Stimulated activated CD4-positive, alpha-beta T cell treated with anti-CD3 and anti-CD28 coated beads, Interleukin-2, amount 100 ng/mL, for 4 hours (primary cell): Measurements from ENCODE around the gene NFATC2.
A peak's percentile ranks its signal among the peaks of the same experiment; 100 is the strongest.
"Not testable (repeated sequence)": the region's sequence is repeated elsewhere in the genome, so short reads cannot be mapped to it uniquely, and the experiment has no call there.

Source experiments
- DNase-seq: peaks from one replicate; pipeline ENCODE4 v3.0.0-alpha.2; 2020; ENCODE audit warnings: low read depth

NFATC2 gene

GRCh38 chr20:51567622-51568021, 25.1 kb upstream of the NFATC2 start:
- DNase-seq: no peak

DNA sequence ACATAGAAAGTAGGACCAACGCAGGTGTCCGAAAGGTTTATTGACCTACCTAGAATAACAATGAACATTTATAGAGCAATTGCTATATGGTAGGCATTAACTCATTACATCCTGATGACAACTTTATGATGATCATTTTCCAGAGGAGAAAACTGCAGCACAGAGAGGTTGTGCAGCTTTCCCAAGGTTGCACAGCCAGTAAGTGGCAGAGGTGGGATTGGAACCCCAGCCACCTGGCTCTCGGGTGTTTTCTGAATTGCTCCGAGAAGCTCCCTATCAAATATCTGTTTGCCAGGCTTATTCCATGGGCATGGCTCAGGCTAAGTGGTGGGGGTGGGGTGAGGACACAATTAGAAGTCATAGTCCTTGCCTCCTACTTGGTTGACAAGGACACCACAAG, 24.1 kb upstream of the NFATC2 start:
- no peak for DNase-seq

DNA sequence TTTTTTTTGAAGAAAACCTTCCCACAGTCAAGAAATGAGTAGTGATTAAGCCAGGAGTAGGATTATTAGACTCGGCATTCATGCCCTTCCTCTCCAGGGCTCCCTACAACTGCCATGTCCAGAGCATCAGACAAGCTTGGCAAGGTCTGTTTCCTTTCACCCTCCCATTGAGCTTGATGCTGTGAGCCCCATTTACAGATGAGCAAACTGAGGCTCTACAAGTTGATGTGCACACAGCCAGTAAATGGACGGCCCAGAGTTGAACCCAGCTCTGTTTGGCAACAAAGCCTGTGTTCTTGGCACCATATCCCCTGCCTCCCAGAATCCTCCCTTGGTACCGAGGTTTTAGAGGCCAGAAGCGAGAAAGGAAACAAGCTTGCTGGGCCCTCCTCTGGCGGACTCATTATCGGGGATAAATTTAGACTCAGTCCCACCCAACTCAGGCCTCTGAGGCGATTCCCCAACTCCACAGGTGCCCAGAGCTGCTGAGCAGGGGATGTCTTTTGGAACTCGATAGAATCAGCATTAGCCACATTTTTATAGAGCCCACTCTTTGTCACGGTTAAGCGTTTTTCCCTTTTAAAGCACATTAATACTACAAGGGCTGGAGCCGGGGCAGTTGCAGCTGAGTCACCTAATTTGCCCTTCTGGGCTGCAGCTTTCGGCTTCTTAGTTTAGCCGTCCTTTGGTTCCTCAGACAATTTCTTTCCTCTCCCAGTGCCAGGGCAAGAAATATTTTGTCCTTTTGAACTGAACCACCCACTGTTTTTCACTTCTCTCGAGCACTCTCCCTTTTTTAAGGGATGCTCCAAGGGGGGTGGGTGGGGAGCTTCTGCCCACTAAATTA, 23.0 kb upstream of the NFATC2 start:
- DNase-seq: no peak

- DNase-seq: peak; percentile 21
Observed at GRCh38 chr20:51563486-51564332, 21.2 kb upstream of the NFATC2 start.

GRCh38 chr20:51563174-51563485, 20.6 kb upstream of the NFATC2 start:
- no peak for DNase-seq

- no peak for DNase-seq
Observed at GRCh38 chr20:51562332-51563173, 20.0 kb upstream of the NFATC2 start.

GRCh38 chr20:51562027-51562331, 19.5 kb upstream of the NFATC2 start:
- no peak for DNase-seq

DNA sequence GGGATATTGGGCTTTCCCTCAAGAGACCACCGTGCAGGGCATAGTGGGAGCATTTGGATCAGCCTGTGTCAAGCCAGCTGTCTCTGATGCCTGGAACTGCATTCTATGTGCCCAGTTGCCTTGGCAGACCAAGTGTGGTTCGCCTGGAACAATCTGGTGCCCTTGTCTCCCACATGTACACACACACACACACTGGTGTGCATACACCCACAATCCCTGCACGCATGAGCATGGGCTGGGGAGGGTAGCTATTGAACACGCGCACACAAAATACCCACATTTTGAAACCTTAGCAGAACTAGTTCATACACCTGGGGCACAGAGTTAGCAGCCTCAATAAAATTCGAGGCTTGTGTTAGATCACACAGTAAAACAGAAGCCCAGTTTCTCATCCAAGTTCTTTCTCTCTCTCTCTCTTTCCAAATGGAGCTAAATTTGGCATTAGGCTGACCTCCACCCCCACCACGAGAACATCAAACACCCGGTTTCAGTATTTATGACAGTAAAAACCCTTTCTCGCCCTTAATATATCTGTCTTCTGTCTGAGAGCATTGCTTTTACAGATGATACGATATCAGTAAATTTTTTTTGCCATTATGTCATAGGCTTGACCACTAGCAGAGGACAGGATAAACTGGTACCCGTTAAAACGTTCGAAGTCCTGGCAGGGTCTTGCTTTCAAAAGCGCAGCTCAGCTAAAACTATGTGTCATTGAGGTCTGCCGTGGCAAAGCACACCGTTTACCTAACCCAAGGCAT, 18.2 kb upstream of the NFATC2 start:
- no peak for DNase-seq

- DNase-seq: no peak
Observed at GRCh38 chr20:51560042-51560441, 17.5 kb upstream of the NFATC2 start.

GRCh38 chr20:51554538-51555165, 12.1 kb upstream of the NFATC2 start:
- no peak for DNase-seq

DNA sequence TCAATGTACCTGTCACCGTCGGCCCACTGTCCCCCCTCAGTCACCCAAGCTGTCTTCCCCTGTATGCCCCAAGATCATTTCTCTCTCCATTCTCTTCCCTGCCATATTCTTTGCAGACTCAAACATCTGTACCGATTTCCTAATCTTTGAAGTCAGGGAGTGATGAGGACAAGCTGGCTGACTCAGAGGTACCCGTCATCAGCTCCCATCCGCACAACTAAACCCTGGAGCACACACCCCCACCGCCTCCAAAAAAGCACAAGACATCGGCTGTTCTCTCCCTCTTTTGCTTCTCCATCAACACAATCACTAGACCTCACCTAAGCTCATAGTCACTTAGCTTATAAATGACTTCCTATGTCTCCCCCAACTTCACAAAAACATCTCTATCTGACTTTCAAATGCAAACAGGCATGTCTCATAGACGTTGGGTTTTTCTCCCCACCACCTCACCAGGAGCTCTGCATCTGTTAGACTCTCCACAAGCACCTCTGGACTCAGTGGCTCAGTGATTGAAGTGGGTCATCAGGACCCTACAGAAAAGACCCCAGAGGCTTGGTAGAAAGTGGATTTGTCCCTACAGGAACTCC, 11.5 kb upstream of the NFATC2 start:
- DNase-seq: no peak

DNA sequence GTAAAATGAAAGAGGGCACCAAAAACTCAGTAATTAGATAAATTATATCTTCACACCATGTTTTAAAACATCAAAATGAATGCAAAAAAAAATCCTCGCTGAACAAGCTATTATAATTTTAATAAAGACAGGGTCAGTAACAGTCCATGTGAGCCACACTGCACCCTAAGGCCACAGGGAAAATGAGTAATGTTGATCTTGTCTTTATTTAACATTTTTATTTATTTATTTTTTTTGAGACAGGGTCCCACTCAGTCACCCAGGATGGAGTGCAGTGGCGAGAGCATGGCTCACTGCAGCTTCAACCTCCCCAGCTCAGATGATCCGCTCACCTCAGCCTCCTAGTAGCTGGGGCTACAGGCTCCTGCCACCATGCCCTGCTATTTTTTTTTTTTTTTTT, 8.7 kb upstream of the NFATC2 start:
- no peak for DNase-seq

GRCh38 chr20:51549474-51549873, 7.0 kb upstream of the NFATC2 start:
- DNase-seq: no peak

GRCh38 chr20:51547951-51548350, 5.4 kb upstream of the NFATC2 start:
- DNase-seq: no peak

GRCh38 chr20:51545515-51545914, 3.0 kb upstream of the NFATC2 start:
- DNase-seq: no peak

DNA sequence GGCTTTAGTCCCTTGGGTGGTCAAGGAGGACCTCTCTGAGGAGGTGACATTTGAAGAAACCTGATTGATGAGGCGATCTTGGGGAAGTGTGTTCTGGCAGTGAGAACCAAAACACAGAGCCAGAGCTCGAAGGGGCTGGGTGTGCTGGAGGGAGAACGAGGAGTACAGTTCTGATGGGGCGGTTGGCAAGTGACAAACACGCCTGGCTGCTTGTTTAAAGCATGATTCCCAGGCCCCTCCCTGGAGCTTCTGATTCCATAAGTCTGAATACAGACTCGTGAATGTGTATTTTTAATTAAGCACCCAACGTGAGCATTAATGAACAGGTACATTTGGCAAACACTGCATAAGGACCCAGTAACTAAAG, 886 bp upstream of the NFATC2 start:
- no peak for DNase-seq

DNA sequence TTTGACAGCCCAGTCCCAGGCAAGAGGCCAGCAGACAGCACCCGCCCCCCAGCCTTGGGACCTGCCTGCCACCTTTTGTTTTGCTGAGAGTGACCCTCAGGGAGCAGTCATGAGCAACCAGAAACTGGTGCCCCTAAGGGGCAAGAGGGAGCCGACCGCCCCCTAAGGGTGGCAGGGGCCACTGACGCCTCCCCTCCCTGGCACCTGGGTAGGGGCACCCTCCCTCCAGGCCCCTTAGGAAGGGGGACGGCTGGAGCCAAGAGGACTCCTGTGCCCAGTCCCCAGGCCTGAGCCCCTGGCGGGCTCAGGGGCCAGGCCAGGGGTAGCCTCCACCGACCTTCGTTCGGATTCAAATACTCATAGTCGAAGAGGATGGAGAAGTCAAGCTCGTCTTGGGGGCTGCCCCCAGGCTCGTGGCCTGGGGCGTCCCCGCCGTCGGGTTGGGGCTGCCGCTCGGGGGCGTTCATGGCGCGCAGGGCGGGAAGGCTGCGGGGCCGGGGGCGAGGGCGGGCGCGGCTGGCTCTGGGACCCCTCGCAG, 417 bp downstream of the NFATC2 start:
- DNase-seq: peak; percentile 47

GRCh38 chr20:51541189-51542032, 1.1 kb downstream of the NFATC2 start:
- DNase-seq: peak; percentile 71

DNA sequence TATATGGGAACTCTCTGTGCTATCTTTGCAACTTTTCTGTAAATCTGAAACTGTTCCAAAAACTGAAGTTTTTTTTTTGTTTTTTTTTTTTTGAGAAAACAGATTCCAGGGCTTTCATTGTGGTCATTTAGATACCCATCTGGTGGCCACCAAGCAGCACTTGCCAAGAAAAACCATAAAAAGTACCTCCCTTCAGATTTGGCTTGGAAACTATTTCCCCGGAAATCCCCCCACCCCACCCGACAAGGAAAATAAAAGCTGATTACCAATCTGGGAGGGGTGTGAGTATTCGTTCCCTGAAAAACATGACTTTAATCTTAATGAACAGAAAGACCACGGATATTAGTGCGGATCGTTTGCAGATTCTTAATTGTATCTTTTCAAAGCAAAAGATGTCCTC, 1.9 kb downstream of the NFATC2 start:
- no peak for DNase-seq

DNA sequence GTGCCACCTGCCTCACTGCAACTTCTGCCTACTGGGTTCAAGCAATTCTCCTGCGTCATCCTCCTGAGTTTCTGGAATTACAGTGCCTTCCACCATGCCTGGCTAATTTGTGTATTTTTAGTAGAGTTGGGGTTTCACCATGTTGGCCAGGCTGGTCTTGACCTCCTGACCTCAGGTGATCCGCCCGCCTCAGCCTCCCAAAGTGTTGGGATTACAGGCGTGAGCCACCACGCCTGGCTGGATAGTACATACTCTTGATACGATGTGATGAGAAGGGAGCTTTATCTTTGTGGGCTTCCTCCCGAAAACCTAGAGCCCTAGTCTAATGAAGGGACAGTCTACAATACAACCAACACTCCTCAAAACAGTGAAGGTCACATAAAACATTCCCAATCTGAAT, 2.4 kb downstream of the NFATC2 start:
- DNase-seq: not testable (repeated sequence)
